AG04450 (cell line): Measurements from ENCODE around the gene NLGN1. TPM values are rescaled to one million over a fixed set of nuclear protein-coding genes. Genes with fewer than 3 reads are reported as not detected.

Source experiments
- CTCF ChIA-PET: fragments of 300-600, 350-600 bp; formaldehyde crosslinking; extraction: SDS; loops from one replicate; lab custom pipeline; 2022; ENCODE audit warnings: antibody characterized with exemption, inconsistent platforms; lab: Charles Lee
- POLR2A ChIA-PET: fragments of 350-600 bp; formaldehyde crosslinking; extraction: SDS; loops from one replicate; lab custom pipeline; 2021; ENCODE audit warnings: antibody characterized with exemption, inconsistent platforms; lab: Yijun Ruan, JAX
- DNase-seq: peaks from one replicate; pipeline ENCODE4 v3.0.0-alpha.2; 2011; ENCODE audit warnings: low read depth, low spot score
- H3K27ac ChIP-seq: one replicate; pipeline ENCODE4 v1.5.1; 2012; ENCODE audit warnings: low read depth, low read length, control low read depth
- H3K27me3 ChIP-seq: one replicate; pipeline ENCODE4 v1.6.0; 2012; ENCODE audit warnings: low read length; ENCODE audit not compliant: control insufficient read depth, insufficient read depth
- H3K4me3 ChIP-seq: 2 replicates; pipeline ENCODE4 v1.5.1; 2011; ENCODE audit warnings: mild to moderate bottlenecking, low read depth, low read length, control low read depth
- H3K9me3 ChIP-seq: 2 replicates; pipeline ENCODE4 v1.5.1; 2012; ENCODE audit warnings: low read length; ENCODE audit not compliant: control insufficient read depth, insufficient read depth
- polyA plus RNA-seq: library from polyadenylated mRNA; depleted of rRNA; stranded (reverse); fragments of >200 nt; gene quantifications from 2 replicates; pipeline ENCODE4 v1.2.3, GENCODE V29; 2011
- TF ChIP-seq, protein P1 (sequence below): IDR thresholded peaks from 2 replicates; pipeline ENCODE4 v1.5.1; 2011; ENCODE audit warnings: low read depth, low read length, control low read depth, inconsistent platforms

Gene NLGN1
- polyA plus RNA-seq, 1 experiment = 1.7 TPM

DNA sequence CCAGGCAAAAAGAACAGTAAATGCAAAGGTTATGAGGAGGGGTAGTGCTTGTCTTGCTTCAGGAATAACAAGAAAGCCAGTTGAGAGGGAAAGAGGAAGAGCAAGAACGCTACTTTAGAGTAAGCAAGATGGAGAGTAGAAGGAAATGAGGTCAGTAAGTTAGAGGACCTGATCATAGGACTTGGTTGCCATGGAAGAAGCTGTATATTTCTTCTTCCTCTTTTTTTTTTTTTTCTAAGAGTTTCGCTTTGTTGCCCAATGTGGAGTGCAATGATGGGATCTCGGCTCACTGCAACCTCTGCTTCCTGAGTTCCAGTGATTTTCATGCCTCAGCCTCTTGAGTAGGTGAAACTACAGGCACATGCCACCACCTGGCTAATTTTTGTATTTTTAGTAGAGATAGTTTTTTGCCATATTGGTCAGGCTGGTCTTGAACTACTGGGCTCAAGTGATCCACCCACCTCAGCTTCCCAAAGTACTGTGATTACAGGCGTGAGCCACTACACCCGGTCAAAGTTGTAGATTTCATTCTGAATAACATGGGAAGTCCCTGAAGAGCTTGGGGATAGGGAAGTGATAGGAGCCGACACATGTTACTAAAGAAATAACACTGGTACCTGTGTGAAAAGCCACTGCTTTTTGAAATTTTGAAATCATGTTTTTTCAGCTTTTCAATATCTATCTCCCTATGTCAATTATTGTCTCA, 933.7 kb downstream of the NLGN1 start:
- TF ChIP-seq, protein P1, sequence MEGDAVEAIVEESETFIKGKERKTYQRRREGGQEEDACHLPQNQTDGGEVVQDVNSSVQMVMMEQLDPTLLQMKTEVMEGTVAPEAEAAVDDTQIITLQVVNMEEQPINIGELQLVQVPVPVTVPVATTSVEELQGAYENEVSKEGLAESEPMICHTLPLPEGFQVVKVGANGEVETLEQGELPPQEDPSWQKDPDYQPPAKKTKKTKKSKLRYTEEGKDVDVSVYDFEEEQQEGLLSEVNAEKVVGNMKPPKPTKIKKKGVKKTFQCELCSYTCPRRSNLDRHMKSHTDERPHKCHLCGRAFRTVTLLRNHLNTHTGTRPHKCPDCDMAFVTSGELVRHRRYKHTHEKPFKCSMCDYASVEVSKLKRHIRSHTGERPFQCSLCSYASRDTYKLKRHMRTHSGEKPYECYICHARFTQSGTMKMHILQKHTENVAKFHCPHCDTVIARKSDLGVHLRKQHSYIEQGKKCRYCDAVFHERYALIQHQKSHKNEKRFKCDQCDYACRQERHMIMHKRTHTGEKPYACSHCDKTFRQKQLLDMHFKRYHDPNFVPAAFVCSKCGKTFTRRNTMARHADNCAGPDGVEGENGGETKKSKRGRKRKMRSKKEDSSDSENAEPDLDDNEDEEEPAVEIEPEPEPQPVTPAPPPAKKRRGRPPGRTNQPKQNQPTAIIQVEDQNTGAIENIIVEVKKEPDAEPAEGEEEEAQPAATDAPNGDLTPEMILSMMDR = no peak
- DNase-seq = no peak
- H3K27me3 ChIP-seq = no peaks in the 10 kb centered on the region
- H3K9me3 ChIP-seq = no peaks in the 10 kb centered on the region
- ChIA-PET POLR2A (no interaction called here), CTCF (no interaction called here)
- H3K27ac ChIP-seq = no peak overlapping the region
- no peak overlapping the region for H3K4me3 ChIP-seq

DNA sequence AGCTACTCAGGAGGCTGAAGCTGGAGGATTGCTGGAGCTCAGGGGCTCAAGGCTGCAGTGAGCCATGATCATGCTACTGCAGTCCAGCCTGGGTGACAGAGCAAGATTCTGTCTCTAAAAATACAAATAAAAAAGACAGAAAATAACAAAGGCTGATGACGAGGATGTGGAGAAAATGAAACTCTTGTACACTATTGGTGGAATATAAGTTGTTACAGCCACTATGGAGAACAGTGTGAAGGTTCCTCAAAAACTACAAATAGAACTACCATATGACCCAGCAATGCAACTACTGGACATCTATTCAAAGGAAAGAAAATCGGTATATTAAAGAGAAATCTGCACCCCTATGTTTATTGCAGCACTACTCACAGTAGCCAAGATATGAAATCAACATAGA, 934.8 kb downstream of the NLGN1 start:
- DNase-seq = no peak
- ChIA-PET CTCF (no interaction called here), POLR2A (no interaction called here)
- Histone ChIP-seq H3K4me3 (no peak overlapping the region), H3K27me3 (no peaks in the 10 kb centered on the region), H3K27ac (no peak overlapping the region), H3K9me3 (no peaks in the 10 kb centered on the region)
- TF ChIP-seq, protein P1 = no peak

DNA sequence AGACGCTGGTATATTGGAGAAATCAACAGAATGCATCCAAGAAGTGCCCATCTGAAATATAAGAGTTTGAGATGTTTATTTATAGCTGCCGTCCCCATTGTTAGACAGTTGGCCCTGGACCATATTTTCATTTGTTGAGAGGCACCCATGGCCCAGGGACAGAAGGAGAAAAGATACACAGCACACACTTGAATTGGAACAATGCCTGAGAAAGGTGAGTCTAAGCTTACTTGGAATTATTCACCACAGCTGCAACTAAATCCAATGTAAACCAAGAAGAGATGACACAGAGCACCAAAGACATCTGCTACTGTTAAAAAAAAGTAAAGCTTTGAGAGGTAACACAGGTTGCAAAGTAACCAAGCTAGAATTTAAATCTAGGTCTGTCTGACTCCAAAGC, 936.1 kb downstream of the NLGN1 start:
- no peak overlapping the region for H3K4me3 ChIP-seq
- DNase-seq = no peak
- no peaks in the 10 kb centered on the region for H3K9me3 ChIP-seq
- H3K27ac ChIP-seq = no peak overlapping the region
- TF ChIP-seq, protein P1 = no peak
- ChIA-PET POLR2A (no interaction called here), CTCF (no interaction called here)
- H3K27me3 ChIP-seq = no peaks in the 10 kb centered on the region

DNA sequence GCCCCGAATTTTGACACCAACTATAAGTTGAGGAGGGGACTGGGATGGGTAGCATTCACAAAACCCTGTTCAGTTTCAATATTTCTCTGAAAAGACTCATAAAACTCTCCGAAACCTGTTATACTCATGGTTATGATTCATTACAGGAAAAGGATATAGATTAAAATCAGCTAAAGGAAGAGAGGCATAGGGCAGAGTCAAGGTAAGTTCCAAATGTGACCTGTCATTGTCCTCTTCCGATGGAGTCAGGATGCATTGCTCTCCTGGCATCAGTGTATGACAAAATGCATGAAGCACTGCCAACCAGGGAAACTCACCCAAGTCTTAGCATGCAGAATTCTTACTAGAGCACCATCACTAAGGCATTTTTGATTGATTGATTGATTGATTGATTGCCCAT, 936.6 kb downstream of the NLGN1 start:
- Histone ChIP-seq H3K27ac (no peak overlapping the region), H3K9me3 (no peaks in the 10 kb centered on the region), H3K4me3 (no peak overlapping the region), H3K27me3 (no peaks in the 10 kb centered on the region)
- POLR2A ChIA-PET = no interaction called here
- TF ChIP-seq, protein P1 = no peak
- CTCF ChIA-PET = no interaction called here
- no peak for DNase-seq

DNA sequence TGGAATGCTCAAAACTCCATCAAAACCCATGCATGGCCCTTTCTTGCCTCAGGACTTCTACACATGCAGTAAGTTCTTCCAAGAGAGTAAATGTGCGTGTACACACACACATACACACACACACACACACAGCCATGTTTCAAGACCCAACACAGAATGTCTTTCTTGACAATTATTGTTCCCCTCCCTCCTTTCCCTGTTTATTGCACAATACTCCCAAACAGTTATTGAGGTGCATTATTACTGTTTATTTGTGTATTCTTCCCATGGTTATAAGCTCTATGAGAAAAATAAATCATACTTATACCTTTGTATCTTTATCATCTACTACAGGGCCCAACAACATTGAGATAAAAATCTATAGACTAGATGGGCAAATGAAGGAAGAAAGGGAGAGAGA, 937.8 kb downstream of the NLGN1 start:
- no peak for DNase-seq
- H3K27ac ChIP-seq = no peak overlapping the region
- no peak overlapping the region for H3K4me3 ChIP-seq
- H3K9me3 ChIP-seq = no peaks in the 10 kb centered on the region
- TF ChIP-seq, protein P1 = no peak
- H3K27me3 ChIP-seq = no peaks in the 10 kb centered on the region
- POLR2A ChIA-PET = no interaction called here
- CTCF ChIA-PET = interaction anchor here (0.6 kb wide), 1 partner anchor 26 kb away, joined by 4 read pairs; no protein-coding TSS in a partner anchor
